HCT116 (cell line): ENCODE data around the gene BEGAIN.

ENCODE experiments used
- CBX3 ChIP-seq: IDR thresholded peaks from 2 replicates; pipeline ENCODE4 v1.6.1; 2012; ENCODE audit warnings: low read depth
- EGR1 ChIP-seq: IDR thresholded peaks from 2 replicates; pipeline ENCODE4 v1.6.1; 2012; ENCODE audit warnings: low read depth
- EZH2 ChIP-seq: fragments of 200-600 bp; sonication (generic); IDR thresholded peaks from 2 replicates; pipeline ENCODE4 v1.6.1; 2017; ENCODE audit warnings: antibody characterized with exemption, mixed run types
- MAX ChIP-seq: IDR thresholded peaks from 2 replicates; pipeline ENCODE4 v1.6.1; 2012
- POLR2A ChIP-seq: IDR thresholded peaks from 2 replicates; pipeline ENCODE4 v1.7.0; 2011; ENCODE audit warnings: borderline replicate concordance; ENCODE audit not compliant: insufficient read depth, insufficient read length; ENCODE audit errors: extremely low read depth
- POLR2AphosphoS5 ChIP-seq: IDR thresholded peaks from 2 replicates; pipeline ENCODE4 v1.6.1; 2011; ENCODE audit warnings: mild to moderate bottlenecking, low read depth, low read length, moderate library complexity
- SIN3A ChIP-seq: IDR thresholded peaks from 2 replicates; pipeline ENCODE4 v1.6.1; 2012; ENCODE audit warnings: low read depth
- SP1 ChIP-seq: IDR thresholded peaks from 2 replicates; pipeline ENCODE4 v1.6.1; 2012; ENCODE audit warnings: low read depth
- TCF7L2 ChIP-seq: IDR thresholded peaks from 2 replicates; pipeline ENCODE4 v1.7.0; 2011; ENCODE audit warnings: borderline replicate concordance, inconsistent platforms; ENCODE audit not compliant: insufficient read depth, insufficient read length; ENCODE audit errors: extremely low read depth
- ZFX ChIP-seq: fragments of 450-650 bp; IDR thresholded peaks from 2 replicates; pipeline ENCODE4 v1.6.1; 2017
- TF ChIP-seq, protein P1 (sequence below), 3 experiments: fragments of 200-600 bp in 1 of 3; sonication (generic) in 1 of 3; IDR thresholded peaks in 2 of 3; conservative IDR thresholded peaks in 1 of 3; 2 replicates each; pipeline ENCODE4 v1.5.1; 2012 to 2017; ENCODE audit warnings: low read depth in 2 of 3, low read length in 2 of 3, antibody characterized with exemption in 1 of 3, borderline replicate concordance in 1 of 3, control low read depth in 1 of 3, mild to moderate bottlenecking in 1 of 3, mixed read lengths in 1 of 3, mixed run types in 1 of 3, moderate library complexity in 1 of 3; ENCODE audit not compliant: insufficient read depth in 1 of 3
- TF ChIP-seq, protein P2 (sequence below): IDR thresholded peaks from 2 replicates; pipeline ENCODE4 v1.6.1; 2011; ENCODE audit warnings: mild to moderate bottlenecking, low read length, moderate library complexity; ENCODE audit not compliant: insufficient replicate concordance; ENCODE audit errors: extremely low read depth
- TF ChIP-seq, protein P3 (sequence below): IDR thresholded peaks from 2 replicates; pipeline ENCODE4 v1.6.1; 2012

DNA sequence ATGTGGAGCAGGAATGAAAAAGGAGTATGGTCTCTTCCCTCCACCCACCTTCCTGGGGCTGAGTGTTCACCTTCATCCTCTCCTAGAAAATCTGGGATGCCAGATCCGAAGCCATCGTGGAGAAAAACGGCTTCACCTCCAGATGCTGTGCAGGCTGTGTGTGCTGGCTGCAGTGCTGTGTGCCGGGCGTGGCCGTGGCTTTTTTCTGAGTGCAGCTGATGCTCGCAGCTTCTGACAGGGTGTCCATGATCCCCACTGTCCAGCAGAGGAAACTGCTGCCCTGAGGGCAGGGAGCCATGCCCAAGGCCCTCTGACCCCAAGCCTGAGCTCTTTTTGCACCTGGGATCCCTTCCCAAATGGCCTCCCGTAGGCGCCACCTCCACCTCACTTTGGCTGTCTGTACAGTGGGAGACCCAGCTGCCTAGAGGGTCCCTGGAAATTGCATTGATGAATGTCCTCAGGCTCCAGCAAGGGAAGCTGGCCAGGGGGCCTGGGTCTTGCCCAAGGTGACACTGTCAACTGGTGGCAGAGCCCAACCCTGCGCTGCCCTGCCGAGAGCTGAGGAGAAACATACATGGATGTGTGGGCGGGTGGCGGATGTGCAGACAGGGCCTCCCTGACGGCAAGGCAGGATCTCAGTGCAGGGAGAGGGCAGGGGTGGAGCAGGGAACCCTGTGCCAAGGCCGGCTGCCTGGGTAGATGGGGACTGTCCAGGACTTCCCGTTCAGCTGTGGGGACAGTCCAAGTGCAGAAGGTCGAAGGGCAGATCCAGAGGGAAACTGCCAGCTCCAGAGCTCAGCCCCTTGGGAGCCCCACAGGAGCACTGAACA is 53.3 kb downstream of the BEGAIN start:
- TF ChIP-seq, protein P1, sequence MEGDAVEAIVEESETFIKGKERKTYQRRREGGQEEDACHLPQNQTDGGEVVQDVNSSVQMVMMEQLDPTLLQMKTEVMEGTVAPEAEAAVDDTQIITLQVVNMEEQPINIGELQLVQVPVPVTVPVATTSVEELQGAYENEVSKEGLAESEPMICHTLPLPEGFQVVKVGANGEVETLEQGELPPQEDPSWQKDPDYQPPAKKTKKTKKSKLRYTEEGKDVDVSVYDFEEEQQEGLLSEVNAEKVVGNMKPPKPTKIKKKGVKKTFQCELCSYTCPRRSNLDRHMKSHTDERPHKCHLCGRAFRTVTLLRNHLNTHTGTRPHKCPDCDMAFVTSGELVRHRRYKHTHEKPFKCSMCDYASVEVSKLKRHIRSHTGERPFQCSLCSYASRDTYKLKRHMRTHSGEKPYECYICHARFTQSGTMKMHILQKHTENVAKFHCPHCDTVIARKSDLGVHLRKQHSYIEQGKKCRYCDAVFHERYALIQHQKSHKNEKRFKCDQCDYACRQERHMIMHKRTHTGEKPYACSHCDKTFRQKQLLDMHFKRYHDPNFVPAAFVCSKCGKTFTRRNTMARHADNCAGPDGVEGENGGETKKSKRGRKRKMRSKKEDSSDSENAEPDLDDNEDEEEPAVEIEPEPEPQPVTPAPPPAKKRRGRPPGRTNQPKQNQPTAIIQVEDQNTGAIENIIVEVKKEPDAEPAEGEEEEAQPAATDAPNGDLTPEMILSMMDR (IDR thresholded peaks at IDR 0.05 in 2 of 3, conservative IDR thresholded peaks at IDR 0.05 in 1 of 3; ENCODE audit: borderline replicate concordance in 1 of 3, insufficient read depth in 1 of 3, low read depth in 2 of 3, low read length in 2 of 3): no peak
- TF ChIP-seq POLR2A (no peak), TCF7L2 (no peak), POLR2AphosphoS5 (no peak), MAX (no peak), EZH2 (no peak), SP1 (no peak), CBX3 (no peak), EGR1 (no peak), ZFX (no peak), SIN3A (no peak)
- TF ChIP-seq, protein P2, sequence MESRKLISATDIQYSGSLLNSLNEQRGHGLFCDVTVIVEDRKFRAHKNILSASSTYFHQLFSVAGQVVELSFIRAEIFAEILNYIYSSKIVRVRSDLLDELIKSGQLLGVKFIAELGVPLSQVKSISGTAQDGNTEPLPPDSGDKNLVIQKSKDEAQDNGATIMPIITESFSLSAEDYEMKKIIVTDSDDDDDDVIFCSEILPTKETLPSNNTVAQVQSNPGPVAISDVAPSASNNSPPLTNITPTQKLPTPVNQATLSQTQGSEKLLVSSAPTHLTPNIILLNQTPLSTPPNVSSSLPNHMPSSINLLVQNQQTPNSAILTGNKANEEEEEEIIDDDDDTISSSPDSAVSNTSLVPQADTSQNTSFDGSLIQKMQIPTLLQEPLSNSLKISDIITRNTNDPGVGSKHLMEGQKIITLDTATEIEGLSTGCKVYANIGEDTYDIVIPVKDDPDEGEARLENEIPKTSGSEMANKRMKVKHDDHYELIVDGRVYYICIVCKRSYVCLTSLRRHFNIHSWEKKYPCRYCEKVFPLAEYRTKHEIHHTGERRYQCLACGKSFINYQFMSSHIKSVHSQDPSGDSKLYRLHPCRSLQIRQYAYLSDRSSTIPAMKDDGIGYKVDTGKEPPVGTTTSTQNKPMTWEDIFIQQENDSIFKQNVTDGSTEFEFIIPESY: no peak
- TF ChIP-seq, protein P3, sequence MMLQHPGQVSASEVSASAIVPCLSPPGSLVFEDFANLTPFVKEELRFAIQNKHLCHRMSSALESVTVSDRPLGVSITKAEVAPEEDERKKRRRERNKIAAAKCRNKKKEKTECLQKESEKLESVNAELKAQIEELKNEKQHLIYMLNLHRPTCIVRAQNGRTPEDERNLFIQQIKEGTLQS: no peak
